Type B pancreatic cell (in vitro differentiated cells): ENCODE results near the gene ZNF791. TPM values are rescaled to one million over a fixed set of nuclear protein-coding genes. Genes with fewer than 3 reads are reported as not detected.

Experiments used
- DNase-seq: peaks from one replicate; pipeline ENCODE4 v3.0.0; 2021; ENCODE audit warnings: mixed read lengths; ENCODE audit not compliant: unreplicated experiment; ENCODE audit errors: extremely low spot score
- H3K27ac Mint-ChIP-seq: 2 replicates; pipeline ENCODE4 v1.8.0; 2021; ENCODE audit warnings: mild to moderate bottlenecking, mixed read lengths
- H3K27me3 Mint-ChIP-seq: 2 replicates; pipeline ENCODE4 v1.8.0; 2021; ENCODE audit warnings: mixed read lengths
- H3K36me3 Mint-ChIP-seq: 2 replicates; pipeline ENCODE4 v1.8.0; 2021; ENCODE audit warnings: mixed read lengths
- H3K4me1 Mint-ChIP-seq: one replicate; pipeline ENCODE4 v1.8.0; 2021; ENCODE audit warnings: mixed read lengths; ENCODE audit not compliant: unreplicated experiment
- H3K4me3 Mint-ChIP-seq: 2 replicates; pipeline ENCODE4 v1.8.0; 2021; ENCODE audit warnings: mild to moderate bottlenecking, mixed read lengths
- H3K9me3 Mint-ChIP-seq: 2 replicates; pipeline ENCODE4 v1.8.0; 2021; ENCODE audit warnings: mixed read lengths
- CTCF ChIP-seq: fragments of 200-600 bp; sonication (generic); conservative IDR thresholded peaks from 2 replicates; pipeline ENCODE4 v1.5.0; 2021; ENCODE audit warnings: antibody characterized with exemption, mild to moderate bottlenecking
- total RNA-seq: library from RNA; stranded (reverse); gene quantifications from 2 replicates; pipeline ENCODE4 v1.2.1, GENCODE V29; 2021; ENCODE audit warnings: low replicate concordance

The ZNF791 gene
- total RNA-seq, 1 donor from 2014 or later: 21.1 TPM

- Mint-ChIP-seq H3K4me1 (no peaks in the 10 kb centered on the region), H3K27me3 (no peaks in the 10 kb centered on the region), H3K9me3 (no peaks in the 10 kb centered on the region), H3K27ac (no peak overlapping the region), H3K36me3 (peaks cover 16% of the 10 kb centered on the region), H3K4me3 (no peak overlapping the region)
- DNase-seq: no peak
- no peak for TF ChIP-seq CTCF
These were observed 46.3 kb downstream of the ZNF791 start for GRCh38 chr19:12656899-12657571.

GRCh38 chr19:12657966-12658365 is 47.2 kb downstream of the ZNF791 start:
- DNase-seq: no peak
- H3K27me3 Mint-ChIP-seq: no peaks in the 10 kb centered on the region
- H3K4me3 Mint-ChIP-seq: no peak overlapping the region
- H3K4me1 Mint-ChIP-seq: no peaks in the 10 kb centered on the region
- no peaks in the 10 kb centered on the region for H3K9me3 Mint-ChIP-seq
- TF ChIP-seq CTCF: no peak
- peaks cover 16% of the 10 kb centered on the region for H3K36me3 Mint-ChIP-seq
- no peak overlapping the region for H3K27ac Mint-ChIP-seq

GRCh38 chr19:12660980-12661379 is 50.3 kb downstream of the ZNF791 start:
- H3K27ac Mint-ChIP-seq: no peak overlapping the region

GRCh38 chr19:12664406-12665280 is 53.9 kb downstream of the ZNF791 start:
- H3K4me3 Mint-ChIP-seq: peak overlapping the region; percentile 51
- H3K27me3 Mint-ChIP-seq: no peaks in the 10 kb centered on the region
- no peak for TF ChIP-seq CTCF
- peaks cover 13% of the 10 kb centered on the region for H3K4me1 Mint-ChIP-seq
- H3K27ac Mint-ChIP-seq: no peak overlapping the region
- no peak for DNase-seq
- peaks cover 6% of the 10 kb centered on the region for H3K36me3 Mint-ChIP-seq
- H3K9me3 Mint-ChIP-seq: no peaks in the 10 kb centered on the region

More at GRCh38 chr19:12660980-12661379, 50.3 kb downstream of the ZNF791 start:
- Mint-ChIP-seq H3K4me1 (peaks cover 4% of the 10 kb centered on the region), H3K27me3 (no peaks in the 10 kb centered on the region), H3K4me3 (no peak overlapping the region), H3K36me3 (peaks cover 6% of the 10 kb centered on the region), H3K9me3 (no peaks in the 10 kb centered on the region)
- TF ChIP-seq CTCF: no peak
- DNase-seq: no peak

GRCh38 chr19:12665281-12665573 is 54.5 kb downstream of the ZNF791 start:
- Mint-ChIP-seq H3K9me3 (no peaks in the 10 kb centered on the region), H3K27ac (no peak overlapping the region), H3K4me3 (peak overlapping the region; percentile 51), H3K36me3 (peaks cover 3% of the 10 kb centered on the region), H3K27me3 (no peaks in the 10 kb centered on the region), H3K4me1 (peaks cover 13% of the 10 kb centered on the region)
- TF ChIP-seq CTCF: no peak
- DNase-seq: no peak
